Body of pancreas (tissue), 4 donors: ENCODE results near the gene RPS6KA2.

Experiments
- CTCF ChIP-seq, 7 experiments: fragments of 450-650 bp in 4 of 7; fragments of 200-600 bp in 3 of 7; sonication (generic) in 3 of 7; IDR thresholded peaks; one replicate each; pipeline ENCODE4 v1.5.1; 2016 to 2019; ENCODE audit warnings: antibody characterized with exemption in 7 of 7
- POLR2A ChIP-seq, 3 donors: fragments of 450-650 bp; IDR thresholded peaks; one replicate each; pipeline ENCODE4 v1.6.1; 2016; ENCODE audit warnings: antibody characterized with exemption in 3 of 3, mild to moderate bottlenecking in 2 of 3

DNA sequence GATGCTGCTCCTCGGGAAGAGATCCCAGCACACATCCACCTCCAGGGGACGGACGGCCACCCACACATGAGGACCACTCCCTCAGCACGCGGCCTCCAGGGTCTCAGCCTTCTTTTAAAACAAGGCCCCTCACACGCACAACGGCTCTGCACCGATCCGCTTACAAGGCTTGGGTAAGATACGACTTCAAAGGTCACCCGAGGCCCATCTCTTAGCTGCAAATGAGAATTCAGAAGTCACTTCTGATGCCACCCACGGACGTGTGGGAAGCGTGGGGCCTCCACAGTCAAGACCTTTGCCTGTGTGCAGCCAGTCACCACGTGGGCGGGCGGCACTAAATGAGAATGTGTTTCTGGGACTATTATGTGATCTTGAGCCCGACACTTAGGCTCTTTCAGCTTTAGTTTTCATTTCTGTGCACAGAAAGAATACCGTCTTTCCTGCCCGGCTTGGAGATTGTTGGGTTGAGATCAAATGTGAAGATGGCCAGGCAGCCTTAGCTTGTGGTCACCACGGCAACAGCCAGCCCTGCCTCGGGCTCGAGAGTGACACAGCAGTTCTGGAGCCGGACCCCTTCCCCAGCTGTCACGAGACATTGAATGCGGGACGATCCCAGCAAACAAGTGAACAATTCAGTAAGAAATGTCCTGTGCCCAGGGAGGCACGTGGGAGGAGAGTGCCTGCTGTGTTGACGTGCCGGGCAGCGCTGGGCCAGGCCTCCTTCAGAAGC, 132.1 kb downstream of the RPS6KA2 start:
- no peak for TF ChIP-seq CTCF (IDR thresholded peaks at IDR 0.05)
- TF ChIP-seq POLR2A (IDR thresholded peaks at IDR 0.05) = no peak
